Measurements from ENCODE around the gene FBXO17. TPM values are rescaled to one million over a fixed set of nuclear protein-coding genes. Genes with fewer than 3 reads are reported as not detected.

The FBXO17 gene
- polyA plus RNA-seq, 1 donor from 2014 or later, result not detected

- Histone ChIP-seq H3K9ac (ENCODE audit: low read length) (no peak overlapping the region), H3K36me3 (ENCODE audit: insufficient read depth, low read length) (no peaks in the 10 kb centered on the region), H3K27ac (ENCODE audit: low read length) (no peak overlapping the region), H3K9me3 (ENCODE audit: low read length) (no peaks in the 10 kb centered on the region), H3K79me2 (replicated peaks; ENCODE audit: insufficient read depth, low read length) (no peaks in the 10 kb centered on the region), H3K4me2 (ENCODE audit: low read length) (no peak overlapping the region), H3F3A (ENCODE audit: insufficient read depth, low read length, poor library complexity, severe bottlenecking) (no peaks in the 10 kb centered on the region), H2AFZ (ENCODE audit: low read depth, low read length) (no peak overlapping the region), H3K4me3 (ENCODE audit: low read length) (no peak overlapping the region), H3K9me2 (ENCODE audit: insufficient read depth, low read length) (no peaks in the 10 kb centered on the region), H4K20me1 (ENCODE audit: insufficient read depth) (no peaks in the 10 kb centered on the region), H3K27me3 (ENCODE audit: insufficient read depth, low read depth, low read length) (no peaks in the 10 kb centered on the region)
- TF ChIP-seq EZH2 (IDR thresholded peaks at IDR 0.05; ENCODE audit: borderline replicate concordance, insufficient read depth, low read length, poor library complexity, severe bottlenecking), result no peak
- no peak for TF ChIP-seq MXI1 (conservative IDR thresholded peaks at IDR 0.05; ENCODE audit: poor library complexity, severe bottlenecking)
- no peak for TF ChIP-seq TAF1 (IDR thresholded peaks at IDR 0.05; ENCODE audit: low read depth)
- no peak for TF ChIP-seq RAD21 (conservative IDR thresholded peaks at IDR 0.05)
- TF ChIP-seq, protein P1, sequence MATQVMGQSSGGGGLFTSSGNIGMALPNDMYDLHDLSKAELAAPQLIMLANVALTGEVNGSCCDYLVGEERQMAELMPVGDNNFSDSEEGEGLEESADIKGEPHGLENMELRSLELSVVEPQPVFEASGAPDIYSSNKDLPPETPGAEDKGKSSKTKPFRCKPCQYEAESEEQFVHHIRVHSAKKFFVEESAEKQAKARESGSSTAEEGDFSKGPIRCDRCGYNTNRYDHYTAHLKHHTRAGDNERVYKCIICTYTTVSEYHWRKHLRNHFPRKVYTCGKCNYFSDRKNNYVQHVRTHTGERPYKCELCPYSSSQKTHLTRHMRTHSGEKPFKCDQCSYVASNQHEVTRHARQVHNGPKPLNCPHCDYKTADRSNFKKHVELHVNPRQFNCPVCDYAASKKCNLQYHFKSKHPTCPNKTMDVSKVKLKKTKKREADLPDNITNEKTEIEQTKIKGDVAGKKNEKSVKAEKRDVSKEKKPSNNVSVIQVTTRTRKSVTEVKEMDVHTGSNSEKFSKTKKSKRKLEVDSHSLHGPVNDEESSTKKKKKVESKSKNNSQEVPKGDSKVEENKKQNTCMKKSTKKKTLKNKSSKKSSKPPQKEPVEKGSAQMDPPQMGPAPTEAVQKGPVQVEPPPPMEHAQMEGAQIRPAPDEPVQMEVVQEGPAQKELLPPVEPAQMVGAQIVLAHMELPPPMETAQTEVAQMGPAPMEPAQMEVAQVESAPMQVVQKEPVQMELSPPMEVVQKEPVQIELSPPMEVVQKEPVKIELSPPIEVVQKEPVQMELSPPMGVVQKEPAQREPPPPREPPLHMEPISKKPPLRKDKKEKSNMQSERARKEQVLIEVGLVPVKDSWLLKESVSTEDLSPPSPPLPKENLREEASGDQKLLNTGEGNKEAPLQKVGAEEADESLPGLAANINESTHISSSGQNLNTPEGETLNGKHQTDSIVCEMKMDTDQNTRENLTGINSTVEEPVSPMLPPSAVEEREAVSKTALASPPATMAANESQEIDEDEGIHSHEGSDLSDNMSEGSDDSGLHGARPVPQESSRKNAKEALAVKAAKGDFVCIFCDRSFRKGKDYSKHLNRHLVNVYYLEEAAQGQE (IDR thresholded peaks at IDR 0.05; ENCODE audit: borderline replicate concordance), result no peak
- no peak for TF ChIP-seq CTCF (IDR thresholded peaks at IDR 0.05; ENCODE audit: poor library complexity, severe bottlenecking)
- TF ChIP-seq SMC3 (conservative IDR thresholded peaks at IDR 0.05; ENCODE audit: poor library complexity), result no peak
- no peak for TF ChIP-seq POLR2AphosphoS5 (IDR thresholded peaks at IDR 0.05)
- no peak for TF ChIP-seq EP300 (conservative IDR thresholded peaks at IDR 0.05; ENCODE audit: poor library complexity, severe bottlenecking)
Observed at GRCh38 chr19:38985262-38985661, 9.7 kb upstream of the FBXO17 start.

DNA sequence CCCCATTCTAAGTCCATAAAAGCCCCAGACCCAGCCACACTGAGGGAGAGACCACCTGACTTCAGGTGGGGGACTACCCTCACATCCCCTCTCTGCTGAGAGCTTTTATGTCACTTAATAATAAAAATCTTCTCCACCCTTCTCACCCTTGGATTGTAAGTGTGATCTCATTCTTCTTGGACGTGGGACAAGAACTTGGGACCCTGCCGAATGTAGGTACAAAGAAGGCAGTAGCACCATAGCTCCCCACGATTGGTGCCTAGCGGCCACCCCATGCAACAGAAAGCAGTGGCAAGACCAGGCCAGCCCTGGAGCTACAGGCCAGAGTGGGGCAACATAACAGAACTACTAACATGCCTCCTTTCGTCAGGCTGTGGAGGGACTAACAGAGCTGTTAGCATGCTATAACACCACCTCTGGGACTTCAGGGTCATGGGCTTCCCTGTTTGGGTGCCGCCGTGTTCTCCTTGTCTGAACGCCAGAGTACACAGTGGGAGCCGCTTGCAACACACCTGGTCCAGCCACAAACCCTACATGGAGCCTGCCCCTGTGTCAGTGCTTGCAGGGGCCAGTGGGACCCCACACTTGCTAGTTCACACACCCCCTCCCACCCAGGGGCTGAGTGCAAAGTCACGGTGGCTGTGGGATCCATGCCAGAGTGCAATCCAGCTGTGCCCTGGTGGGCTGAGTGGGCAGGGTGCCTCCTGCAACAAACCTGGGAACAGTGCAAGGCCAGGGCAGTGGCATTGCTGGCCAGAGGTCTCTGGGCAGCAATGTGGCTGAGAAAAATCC is 5.2 kb upstream of the FBXO17 start:
- no peak for TF ChIP-seq CTCF (IDR thresholded peaks at IDR 0.05; ENCODE audit: poor library complexity, severe bottlenecking)
- no peak for TF ChIP-seq TAF1 (IDR thresholded peaks at IDR 0.05; ENCODE audit: low read depth)
- no peak for TF ChIP-seq MXI1 (conservative IDR thresholded peaks at IDR 0.05; ENCODE audit: poor library complexity, severe bottlenecking)
- TF ChIP-seq EZH2 (IDR thresholded peaks at IDR 0.05; ENCODE audit: borderline replicate concordance, insufficient read depth, low read length, poor library complexity, severe bottlenecking), result no peak
- TF ChIP-seq POLR2AphosphoS5 (IDR thresholded peaks at IDR 0.05), result no peak
- TF ChIP-seq SMC3 (conservative IDR thresholded peaks at IDR 0.05; ENCODE audit: poor library complexity), result no peak
- TF ChIP-seq, protein P1 (IDR thresholded peaks at IDR 0.05; ENCODE audit: borderline replicate concordance), result no peak
- TF ChIP-seq EP300 (conservative IDR thresholded peaks at IDR 0.05; ENCODE audit: poor library complexity, severe bottlenecking), result no peak
- no peak for TF ChIP-seq RAD21 (conservative IDR thresholded peaks at IDR 0.05)

More for the DNA sequence above, 5.2 kb upstream of the FBXO17 start:
- Histone ChIP-seq H3K9me3 (ENCODE audit: low read length) (no peaks in the 10 kb centered on the region), H3K27ac (ENCODE audit: low read length) (no peak overlapping the region), H3K4me3 (ENCODE audit: low read length) (no peak overlapping the region), H3K36me3 (ENCODE audit: insufficient read depth, low read length) (no peaks in the 10 kb centered on the region), H2AFZ (ENCODE audit: low read depth, low read length) (no peak overlapping the region), H3K4me2 (ENCODE audit: low read length) (no peak overlapping the region), H3F3A (ENCODE audit: insufficient read depth, low read length, poor library complexity, severe bottlenecking) (no peaks in the 10 kb centered on the region), H3K9me2 (ENCODE audit: insufficient read depth, low read length) (no peaks in the 10 kb centered on the region), H3K79me2 (replicated peaks; ENCODE audit: insufficient read depth, low read length) (no peaks in the 10 kb centered on the region), H3K9ac (ENCODE audit: low read length) (no peak overlapping the region), H3K27me3 (ENCODE audit: insufficient read depth, low read depth, low read length) (peaks cover 5% of the 10 kb centered on the region), H4K20me1 (ENCODE audit: insufficient read depth) (no peaks in the 10 kb centered on the region)

All from neural cell (in vitro differentiated cells).